ENCODE data around the gene DHH. TPM values are rescaled to one million over a fixed set of nuclear protein-coding genes. Genes with fewer than 3 reads are reported as not detected.

Gene DHH
- total and polyA plus RNA-seq, 2 donors (not counting 3 experiments of a cell fraction or from before 2014, with no cell fraction given), result 2.9 to 3.3 TPM

DNA sequence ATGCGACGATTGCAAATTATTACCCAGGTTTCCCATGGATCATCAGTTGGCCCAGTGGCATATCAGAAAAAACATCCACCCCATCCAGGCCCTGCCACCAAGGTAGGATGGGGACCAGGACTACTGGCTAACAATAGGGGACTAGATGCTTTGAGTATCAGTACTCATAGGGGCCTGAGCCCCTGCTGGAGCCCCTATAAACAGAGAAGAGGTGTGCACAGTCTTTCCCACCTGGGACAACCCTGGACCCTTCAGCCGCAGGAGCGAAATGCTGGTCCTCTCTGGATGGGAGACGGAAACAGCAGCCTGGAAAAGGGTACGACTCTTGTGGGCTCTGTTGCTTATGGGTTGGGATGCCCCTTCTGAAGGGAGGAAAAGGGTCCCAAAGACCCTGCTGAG is 5.7 kb downstream of the DHH start:
- ChIA-PET POLR2A (interaction anchor here (1.1 to 1.5 kb wide), 6 partner anchors 9 to 99 kb away, joined by 3 to 12 read pairs (median 4); partner anchors contain the start of genes RHEBL1 and TUBA1B), CTCF (interaction anchor here (0.6 to 6.5 kb wide), 29 partner anchors 9 to 259 kb away, joined by 3 to 248 read pairs (median 7); partner anchors contain the start of genes LMBR1L, RHEBL1, TUBA1A and TUBA1B)
- Histone ChIP-seq H3K27ac (ENCODE audit: insufficient read depth, low read depth, low read length) (no peak overlapping the region), H3K9ac (replicated peaks; ENCODE audit: extremely low read depth, insufficient read depth, low read length) (no peak overlapping the region), H3K79me2 (ENCODE audit: control insufficient read depth, insufficient read depth, low read length) (no peaks in the 10 kb centered on the region), H3K4me3 (replicated peaks in 1 of 3; ENCODE audit: insufficient read depth in 1 of 3, low read depth in 1 of 3, low read length in 3 of 3) (no peak overlapping the region), H4K20me1 (replicated peaks; ENCODE audit: control insufficient read depth, extremely low read depth, insufficient read depth, low read length) (no peaks in the 10 kb centered on the region), H3K27me3 (ENCODE audit: control insufficient read depth in 2 of 2, insufficient read depth in 2 of 2, low read length in 2 of 2) (no peaks in the 10 kb centered on the region), H3K9me1 (replicated peaks; ENCODE audit: control insufficient read depth, extremely low read depth, insufficient read depth, low read length) (no peaks in the 10 kb centered on the region), H3K4me2 (ENCODE audit: insufficient read depth, low read length) (no peak overlapping the region), H2AFZ (ENCODE audit: low read depth, low read length) (no peak overlapping the region), H3K36me3 (ENCODE audit: control insufficient read depth in 2 of 2, extremely low read depth in 1 of 2, insufficient read depth in 2 of 2, low read length in 2 of 2) (no peaks in the 10 kb centered on the region), H3K4me1 (ENCODE audit: control insufficient read depth, extremely low read depth, insufficient read depth, low read length) (peaks cover 45% of the 10 kb centered on the region), H3K9me3 (replicated peaks; ENCODE audit: control insufficient read depth, insufficient read depth, low read length) (no peaks in the 10 kb centered on the region)
- intact Hi-C loops (cut with micrococcal nuclease), result loop anchor here (1.0 to 2.0 kb wide), 4 partner anchors 9 to 146 kb away; partner anchors contain the start of gene TUBA1B
- dilution Hi-C loops (cut with MboI; ENCODE audit: extremely low pct_ligation_motif_present, low sequenced_read_pairs), result no loop called here
- no peak for FAIRE-seq
- no TSS peak for BruUV-seq (replicated peaks)
- DNase-seq (ENCODE audit: low read depth, low spot score), result no peak
- TF ChIP-seq GATA2 (IDR thresholded peaks at IDR 0.05; ENCODE audit: insufficient read depth, insufficient read length, low read depth, low read length), result no peak
- no peak for TF ChIP-seq JUN (IDR thresholded peaks at IDR 0.05; ENCODE audit: borderline replicate concordance, insufficient read depth, insufficient read length, low read depth)
- TF ChIP-seq POLR2AphosphoS5 (IDR thresholded peaks at IDR 0.05; ENCODE audit: insufficient read depth, low read depth, low read length), result no peak

GRCh38 chr12:49088150-49088931 is 6.3 kb downstream of the DHH start:
- POLR2A ChIA-PET, result interaction anchor here (0.6 to 1.5 kb wide), 8 partner anchors 10 to 100 kb away, joined by 3 to 12 read pairs (median 4); partner anchors contain the start of genes RHEBL1 and TUBA1B
- no peak for TF ChIP-seq MYC (IDR thresholded peaks at IDR 0.05; ENCODE audit: low read depth, low read length)
- TF ChIP-seq, protein P1, sequence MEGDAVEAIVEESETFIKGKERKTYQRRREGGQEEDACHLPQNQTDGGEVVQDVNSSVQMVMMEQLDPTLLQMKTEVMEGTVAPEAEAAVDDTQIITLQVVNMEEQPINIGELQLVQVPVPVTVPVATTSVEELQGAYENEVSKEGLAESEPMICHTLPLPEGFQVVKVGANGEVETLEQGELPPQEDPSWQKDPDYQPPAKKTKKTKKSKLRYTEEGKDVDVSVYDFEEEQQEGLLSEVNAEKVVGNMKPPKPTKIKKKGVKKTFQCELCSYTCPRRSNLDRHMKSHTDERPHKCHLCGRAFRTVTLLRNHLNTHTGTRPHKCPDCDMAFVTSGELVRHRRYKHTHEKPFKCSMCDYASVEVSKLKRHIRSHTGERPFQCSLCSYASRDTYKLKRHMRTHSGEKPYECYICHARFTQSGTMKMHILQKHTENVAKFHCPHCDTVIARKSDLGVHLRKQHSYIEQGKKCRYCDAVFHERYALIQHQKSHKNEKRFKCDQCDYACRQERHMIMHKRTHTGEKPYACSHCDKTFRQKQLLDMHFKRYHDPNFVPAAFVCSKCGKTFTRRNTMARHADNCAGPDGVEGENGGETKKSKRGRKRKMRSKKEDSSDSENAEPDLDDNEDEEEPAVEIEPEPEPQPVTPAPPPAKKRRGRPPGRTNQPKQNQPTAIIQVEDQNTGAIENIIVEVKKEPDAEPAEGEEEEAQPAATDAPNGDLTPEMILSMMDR (IDR thresholded peaks at IDR 0.05; ENCODE audit: extremely low read depth in 1 of 2, insufficient read depth in 1 of 2, low read depth in 1 of 2, low read length in 2 of 2), result peak; percentile 90 to 95
- TF ChIP-seq JUN (IDR thresholded peaks at IDR 0.05; ENCODE audit: borderline replicate concordance, insufficient read depth, insufficient read length, low read depth), result no peak
- no peak for TF ChIP-seq POLR2A (IDR thresholded peaks at IDR 0.05; ENCODE audit: low read depth, low read length)
- TF ChIP-seq MAX (IDR thresholded peaks at IDR 0.05; ENCODE audit: insufficient read depth, insufficient read length), result no peak
- TF ChIP-seq FOS (IDR thresholded peaks at IDR 0.05; ENCODE audit: borderline replicate concordance, insufficient read depth, low read length), result peak; percentile 31
- peak; percentile 38 for TF ChIP-seq POLR2AphosphoS5 (IDR thresholded peaks at IDR 0.05; ENCODE audit: insufficient read depth, low read depth, low read length)
- TF ChIP-seq EZH2 (IDR thresholded peaks at IDR 0.05; ENCODE audit: borderline replicate concordance, low read depth, low read length, severe bottlenecking), result no peak
- no peak for TF ChIP-seq GATA2 (IDR thresholded peaks at IDR 0.05; ENCODE audit: insufficient read depth, insufficient read length, low read depth, low read length)
- no peak overlapping the region for H3K9ac ChIP-seq (replicated peaks; ENCODE audit: extremely low read depth, insufficient read depth, low read length)

More at GRCh38 chr12:49088150-49088931, 6.3 kb downstream of the DHH start:
- Histone ChIP-seq H3K9me3 (replicated peaks; ENCODE audit: control insufficient read depth, insufficient read depth, low read length) (no peaks in the 10 kb centered on the region), H3K4me1 (ENCODE audit: control insufficient read depth, extremely low read depth, insufficient read depth, low read length) (peaks cover 39% of the 10 kb centered on the region), H3K4me2 (ENCODE audit: insufficient read depth, low read length) (peak overlapping the region; percentile 18), H3K9me1 (replicated peaks; ENCODE audit: control insufficient read depth, extremely low read depth, insufficient read depth, low read length) (no peaks in the 10 kb centered on the region), H3K79me2 (ENCODE audit: control insufficient read depth, insufficient read depth, low read length) (no peaks in the 10 kb centered on the region), H4K20me1 (replicated peaks; ENCODE audit: control insufficient read depth, extremely low read depth, insufficient read depth, low read length) (no peaks in the 10 kb centered on the region), H2AFZ (ENCODE audit: low read depth, low read length) (peak overlapping the region; percentile 64), H3K36me3 (ENCODE audit: control insufficient read depth in 2 of 2, extremely low read depth in 1 of 2, insufficient read depth in 2 of 2, low read length in 2 of 2) (no peaks in the 10 kb centered on the region), H3K4me3 (replicated peaks in 1 of 3; ENCODE audit: insufficient read depth in 1 of 3, low read depth in 1 of 3, low read length in 3 of 3) (no peak overlapping the region), H3K27ac (ENCODE audit: insufficient read depth, low read depth, low read length) (no peak overlapping the region), H3K27me3 (ENCODE audit: control insufficient read depth in 2 of 2, insufficient read depth in 2 of 2, low read length in 2 of 2) (no peaks in the 10 kb centered on the region)
- DNase-seq (ENCODE audit: low read depth, low spot score) (peak; percentile 91), FAIRE-seq (peak; percentile 99)
- intact Hi-C loops (cut with micrococcal nuclease), result loop anchor here (1.0 to 2.0 kb wide), 4 partner anchors 10 to 147 kb away; partner anchors contain the start of gene TUBA1B
- CTCF ChIA-PET, result interaction anchor here (0.6 to 6.5 kb wide), 29 partner anchors 9 to 259 kb away, joined by 3 to 248 read pairs (median 7); partner anchors contain the start of genes LMBR1L, RHEBL1, TUBA1A and TUBA1B
- dilution Hi-C loops (cut with MboI; ENCODE audit: extremely low pct_ligation_motif_present, low sequenced_read_pairs), result no loop called here
- BruUV-seq (replicated peaks), result no TSS peak

Data from endothelial cell of umbilical vein (primary cell).